ENCODE results near the gene TBK1. TPM values are rescaled to one million over a fixed set of nuclear protein-coding genes. Genes with fewer than 3 reads are reported as not detected.

The TBK1 gene
- total RNA-seq, 1 donor from 2014 or later: 15.8 TPM

GRCh38 chr12:64407342-64408223 lies 44.3 kb upstream of the TBK1 start:
- Mint-ChIP-seq H3K36me3 (ENCODE audit: unreplicated experiment) (peaks cover 3% of the 10 kb centered on the region), H3K27me3 (ENCODE audit: unreplicated experiment) (peaks cover 15% of the 10 kb centered on the region), H3K4me3 (ENCODE audit: unreplicated experiment) (no peak overlapping the region), H3K9me3 (ENCODE audit: unreplicated experiment) (peaks cover 8% of the 10 kb centered on the region), H3K27ac (ENCODE audit: unreplicated experiment) (peak overlapping the region; percentile 3), H3K4me1 (ENCODE audit: low read depth, unreplicated experiment) (peaks cover 4% of the 10 kb centered on the region)
- no peak for DNase-seq
- TF ChIP-seq, protein P1, sequence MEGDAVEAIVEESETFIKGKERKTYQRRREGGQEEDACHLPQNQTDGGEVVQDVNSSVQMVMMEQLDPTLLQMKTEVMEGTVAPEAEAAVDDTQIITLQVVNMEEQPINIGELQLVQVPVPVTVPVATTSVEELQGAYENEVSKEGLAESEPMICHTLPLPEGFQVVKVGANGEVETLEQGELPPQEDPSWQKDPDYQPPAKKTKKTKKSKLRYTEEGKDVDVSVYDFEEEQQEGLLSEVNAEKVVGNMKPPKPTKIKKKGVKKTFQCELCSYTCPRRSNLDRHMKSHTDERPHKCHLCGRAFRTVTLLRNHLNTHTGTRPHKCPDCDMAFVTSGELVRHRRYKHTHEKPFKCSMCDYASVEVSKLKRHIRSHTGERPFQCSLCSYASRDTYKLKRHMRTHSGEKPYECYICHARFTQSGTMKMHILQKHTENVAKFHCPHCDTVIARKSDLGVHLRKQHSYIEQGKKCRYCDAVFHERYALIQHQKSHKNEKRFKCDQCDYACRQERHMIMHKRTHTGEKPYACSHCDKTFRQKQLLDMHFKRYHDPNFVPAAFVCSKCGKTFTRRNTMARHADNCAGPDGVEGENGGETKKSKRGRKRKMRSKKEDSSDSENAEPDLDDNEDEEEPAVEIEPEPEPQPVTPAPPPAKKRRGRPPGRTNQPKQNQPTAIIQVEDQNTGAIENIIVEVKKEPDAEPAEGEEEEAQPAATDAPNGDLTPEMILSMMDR (IDR thresholded peaks at IDR 0.05; ENCODE audit: partially characterized antibody, unreplicated experiment): no peak

DNA sequence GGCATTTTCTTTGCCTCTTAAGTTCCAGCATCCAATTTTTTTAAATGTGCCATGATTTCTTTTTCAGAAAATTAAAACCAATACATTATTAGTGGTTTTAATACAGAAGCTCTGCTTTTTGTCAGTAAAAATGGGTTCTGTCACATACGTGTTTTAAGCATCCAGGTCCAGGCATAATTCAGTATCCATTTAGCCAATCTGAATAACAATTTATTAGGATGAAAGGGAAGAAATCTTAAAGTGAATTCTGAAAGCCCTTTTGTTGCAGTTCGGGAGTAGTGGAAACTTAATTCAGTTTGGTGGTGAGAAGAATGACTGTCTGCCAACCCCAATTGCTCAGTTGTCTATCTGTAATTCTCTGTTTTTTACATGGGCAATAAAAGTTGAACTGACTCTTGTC lies 40.5 kb upstream of the TBK1 start:
- TF ChIP-seq, protein P1 (IDR thresholded peaks at IDR 0.05; ENCODE audit: partially characterized antibody, unreplicated experiment): no peak
- no peak for DNase-seq
- Mint-ChIP-seq H3K9me3 (ENCODE audit: unreplicated experiment) (no peaks in the 10 kb centered on the region), H3K4me1 (ENCODE audit: low read depth, unreplicated experiment) (peaks cover 4% of the 10 kb centered on the region), H3K36me3 (ENCODE audit: unreplicated experiment) (peaks cover 5% of the 10 kb centered on the region), H3K27me3 (ENCODE audit: unreplicated experiment) (no peaks in the 10 kb centered on the region), H3K27ac (ENCODE audit: unreplicated experiment) (no peak overlapping the region), H3K4me3 (ENCODE audit: unreplicated experiment) (no peak overlapping the region)

GRCh38 chr12:64412459-64412858 lies 39.5 kb upstream of the TBK1 start:
- peaks cover 2% of the 10 kb centered on the region for H3K4me1 Mint-ChIP-seq (ENCODE audit: low read depth, unreplicated experiment)
- no peaks in the 10 kb centered on the region for H3K9me3 Mint-ChIP-seq (ENCODE audit: unreplicated experiment)
- H3K4me3 Mint-ChIP-seq (ENCODE audit: unreplicated experiment): no peak overlapping the region
- TF ChIP-seq, protein P1 (IDR thresholded peaks at IDR 0.05; ENCODE audit: partially characterized antibody, unreplicated experiment): no peak
- H3K27ac Mint-ChIP-seq (ENCODE audit: unreplicated experiment): no peak overlapping the region
- DNase-seq: no peak
- H3K36me3 Mint-ChIP-seq (ENCODE audit: unreplicated experiment): peaks cover 8% of the 10 kb centered on the region
- H3K27me3 Mint-ChIP-seq (ENCODE audit: unreplicated experiment): no peaks in the 10 kb centered on the region

GRCh38 chr12:64413884-64414283 lies 38.0 kb upstream of the TBK1 start:
- peaks cover 8% of the 10 kb centered on the region for H3K36me3 Mint-ChIP-seq (ENCODE audit: unreplicated experiment)
- TF ChIP-seq, protein P1 (IDR thresholded peaks at IDR 0.05; ENCODE audit: partially characterized antibody, unreplicated experiment): no peak
- H3K27ac Mint-ChIP-seq (ENCODE audit: unreplicated experiment): no peak overlapping the region
- no peaks in the 10 kb centered on the region for H3K27me3 Mint-ChIP-seq (ENCODE audit: unreplicated experiment)
- H3K9me3 Mint-ChIP-seq (ENCODE audit: unreplicated experiment): no peaks in the 10 kb centered on the region
- no peak overlapping the region for H3K4me3 Mint-ChIP-seq (ENCODE audit: unreplicated experiment)
- H3K4me1 Mint-ChIP-seq (ENCODE audit: low read depth, unreplicated experiment): no peaks in the 10 kb centered on the region
- no peak for DNase-seq

DNA sequence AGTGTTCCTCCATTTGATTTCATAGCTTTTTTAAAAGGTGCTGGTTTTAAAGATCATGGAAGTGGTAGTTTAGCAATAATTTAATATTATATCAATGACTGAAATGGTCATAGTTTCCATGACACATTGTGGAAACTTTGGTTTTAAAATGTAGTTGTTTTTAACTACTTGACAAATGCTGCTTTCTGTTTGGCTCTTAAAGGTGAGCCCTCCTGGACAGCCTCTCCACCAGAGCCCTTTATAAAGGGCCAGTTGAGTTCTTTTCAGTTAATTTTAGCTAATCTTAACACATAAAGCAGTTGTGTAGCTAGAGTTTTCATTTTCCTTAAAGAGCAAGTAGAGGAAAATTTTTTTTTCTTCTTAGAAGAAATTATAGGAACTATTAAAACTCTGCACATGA lies 33.7 kb upstream of the TBK1 start:
- Mint-ChIP-seq H3K27ac (ENCODE audit: unreplicated experiment) (no peak overlapping the region), H3K27me3 (ENCODE audit: unreplicated experiment) (no peaks in the 10 kb centered on the region), H3K9me3 (ENCODE audit: unreplicated experiment) (no peaks in the 10 kb centered on the region), H3K4me1 (ENCODE audit: low read depth, unreplicated experiment) (no peaks in the 10 kb centered on the region), H3K4me3 (ENCODE audit: unreplicated experiment) (no peak overlapping the region), H3K36me3 (ENCODE audit: unreplicated experiment) (peaks cover 4% of the 10 kb centered on the region)
- TF ChIP-seq, protein P1 (IDR thresholded peaks at IDR 0.05; ENCODE audit: partially characterized antibody, unreplicated experiment): no peak
- DNase-seq: no peak

Measured in glutamatergic neuron (in vitro differentiated cells).